ENCODE results near the gene ITFG2. TPM values are rescaled to one million over a fixed set of nuclear protein-coding genes. Genes with fewer than 3 reads are reported as not detected.
"Not testable (repeated sequence)": the region's sequence is repeated elsewhere in the genome, so short reads cannot be mapped to it uniquely, and the experiment has no call there.

The ITFG2 gene
- total and polyA plus RNA-seq, 5 donors, result 14.3 to 20.6 (median 17.2) TPM

DNA sequence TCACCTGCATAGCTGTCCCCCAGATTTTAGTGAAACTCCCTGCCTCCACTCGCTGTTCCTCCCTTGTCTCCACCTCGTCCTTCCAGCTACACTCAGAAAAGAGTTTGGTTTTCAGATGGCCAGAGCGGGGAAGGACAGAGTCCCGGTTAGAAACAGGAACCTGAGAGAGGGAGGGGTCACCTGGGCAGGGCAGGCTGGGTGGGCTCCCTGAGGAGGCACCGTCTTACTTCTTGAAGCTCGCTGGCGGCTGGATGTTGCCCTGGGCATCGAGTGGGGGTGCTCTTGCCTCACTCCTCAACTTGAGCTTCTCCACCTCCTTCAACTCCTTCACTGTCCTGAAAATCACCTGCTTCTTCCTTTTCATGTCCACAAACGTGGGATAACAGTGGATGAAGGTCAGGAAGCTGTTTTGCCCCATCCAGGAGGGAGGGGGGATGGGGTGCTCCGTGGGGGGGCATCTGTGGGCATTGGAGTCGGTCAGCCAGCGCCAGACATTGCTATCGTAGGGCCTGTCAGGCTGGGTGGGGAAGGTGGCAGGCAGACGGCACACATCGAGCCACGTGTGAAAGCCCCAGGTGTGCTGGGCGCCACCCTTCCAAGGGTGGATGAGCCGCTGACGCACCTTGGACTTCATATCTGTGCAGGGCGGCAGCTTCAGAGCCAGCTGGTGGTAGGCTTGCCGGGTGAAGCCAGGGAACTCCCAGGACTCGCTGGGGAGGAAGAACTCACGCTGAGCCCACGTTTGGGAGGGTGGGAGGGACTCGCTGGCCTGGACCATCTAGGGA lies 42.4 kb downstream of the ITFG2 start:
- no peak overlapping the region for H3K4me3 ChIP-seq (ENCODE audit: low read length)
- no peak overlapping the region for H3K27ac ChIP-seq (ENCODE audit: low read length)
- no peaks in the 10 kb centered on the region for H3K27me3 ChIP-seq (ENCODE audit: control insufficient read depth, insufficient read depth)
- H3K9me3 ChIP-seq (ENCODE audit: control insufficient read depth, low read length), result no peaks in the 10 kb centered on the region
- ATAC-seq (peak in 1 of 2 donors; percentile 10), DNase-seq (no peak)
- 91% methylated on average over 25 of the region's 25 CpGs for WGBS
- intact Hi-C loops (cut with DNase I), result loop anchor here in 3 of 4 donors (10.0 kb wide), 1 partner anchor 180 kb away; no protein-coding TSS in a partner anchor
- H3K4me1 ChIP-seq (ENCODE audit: control insufficient read depth, insufficient read depth, low read length), result no peaks in the 10 kb centered on the region

DNA sequence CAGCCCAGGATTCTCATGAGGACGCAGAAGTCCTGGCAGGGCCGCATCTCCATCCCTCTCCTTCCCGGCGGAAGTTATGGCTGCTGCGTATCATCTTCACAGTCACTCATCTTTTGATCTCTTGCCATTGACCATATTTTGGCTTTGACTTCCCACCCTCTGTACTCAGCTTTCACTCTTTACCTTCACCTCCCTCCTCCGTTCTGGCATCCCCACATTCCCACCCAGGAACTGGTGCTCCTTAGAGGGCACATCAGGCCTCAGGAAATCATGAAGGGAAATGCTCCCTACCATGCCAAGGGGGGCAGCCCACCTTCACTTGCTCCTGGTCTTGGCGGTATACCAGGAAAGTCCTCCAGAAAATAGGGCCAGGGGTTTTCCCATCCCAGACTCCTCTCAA lies 43.1 kb downstream of the ITFG2 start:
- intact Hi-C loops (cut with DNase I), result loop anchor here in 3 of 4 donors (10.0 kb wide), 1 partner anchor 179 kb away; no protein-coding TSS in a partner anchor
- H3K4me1 ChIP-seq (ENCODE audit: control insufficient read depth, insufficient read depth, low read length), result no peaks in the 10 kb centered on the region
- no peak overlapping the region for H3K4me3 ChIP-seq (ENCODE audit: low read length)
- H3K27ac ChIP-seq (ENCODE audit: low read length), result no peak overlapping the region
- ATAC-seq (no peak), DNase-seq (no peak)
- H3K27me3 ChIP-seq (ENCODE audit: control insufficient read depth, insufficient read depth), result no peaks in the 10 kb centered on the region
- H3K9me3 ChIP-seq (ENCODE audit: control insufficient read depth, low read length), result no peaks in the 10 kb centered on the region
- WGBS, result 91% methylated on average over 7 of the region's 7 CpGs

DNA sequence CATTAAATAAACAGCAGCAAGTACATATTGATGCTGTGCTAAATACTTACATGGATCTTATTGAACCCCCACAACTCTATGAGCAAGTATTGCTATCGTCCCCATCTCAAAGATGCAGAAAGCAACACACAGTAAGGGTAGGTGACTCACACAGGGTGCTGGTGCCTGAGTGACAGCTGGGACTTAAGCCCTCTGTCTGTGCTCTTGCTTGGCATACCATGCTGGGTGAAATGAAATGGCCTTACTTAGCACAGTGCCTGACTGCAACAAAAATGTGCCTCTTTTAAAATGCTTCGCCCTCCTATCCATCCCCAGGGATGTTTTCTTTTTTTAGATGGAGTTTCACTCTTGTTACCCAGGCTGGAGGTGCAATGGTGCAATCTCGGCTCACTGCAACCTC lies 43.6 kb downstream of the ITFG2 start:
- Histone ChIP-seq H3K27me3 (ENCODE audit: control insufficient read depth, insufficient read depth) (no peaks in the 10 kb centered on the region), H3K27ac (ENCODE audit: low read length) (no peak overlapping the region), H3K4me1 (ENCODE audit: control insufficient read depth, insufficient read depth, low read length) (no peaks in the 10 kb centered on the region), H3K9me3 (ENCODE audit: control insufficient read depth, low read length) (no peaks in the 10 kb centered on the region), H3K4me3 (ENCODE audit: low read length) (no peak overlapping the region)
- no peak for ATAC-seq
- no peak for DNase-seq
- 87% methylated on average over 3 of the region's 3 CpGs for WGBS
- intact Hi-C loops (cut with DNase I), result loop anchor here in 3 of 4 donors (10.0 kb wide), 1 partner anchor 179 kb away; no protein-coding TSS in a partner anchor

DNA sequence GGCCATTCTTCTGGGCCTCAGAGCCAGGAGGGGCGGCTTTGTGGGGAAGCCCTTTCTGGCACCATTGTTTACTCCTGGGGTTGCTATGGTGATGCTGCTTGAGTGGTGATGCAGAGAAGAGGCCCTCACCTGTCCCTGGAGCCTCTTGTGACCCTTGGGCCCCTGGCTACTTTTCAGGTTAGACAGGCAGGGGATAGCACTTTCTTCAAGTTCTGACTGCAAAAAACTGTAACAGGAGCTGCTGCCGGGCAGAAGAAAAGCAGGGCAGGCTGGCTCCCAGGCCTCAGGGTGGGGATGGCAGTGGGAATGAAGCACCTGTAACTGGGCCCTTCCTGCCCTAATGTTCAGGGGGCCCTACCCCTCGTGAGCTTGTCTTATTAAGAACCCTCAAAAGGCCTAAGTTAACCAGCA lies 44.6 kb downstream of the ITFG2 start, which contains the start of gene TEX52:
TEX52 (minus strand) TSS at position 19 of the 411 bp plus-strand sequence; CDS start at position 6, 13 bp downstream.
- WGBS, result 87% methylated on average over 3 of the region's 3 CpGs
- H3K27me3 ChIP-seq (ENCODE audit: control insufficient read depth, insufficient read depth), result no peaks in the 10 kb centered on the region
- no peak within 1 kb of the TSS for H3K27ac ChIP-seq (ENCODE audit: low read length)
- ATAC-seq, result no peak
- no peak for DNase-seq
- no peaks in the 10 kb centered on the region for H3K9me3 ChIP-seq (ENCODE audit: control insufficient read depth, low read length)
- no peak within 1 kb of the TSS for H3K4me3 ChIP-seq (ENCODE audit: low read length)
- intact Hi-C loops (cut with DNase I), result loop anchor here in 3 of 4 donors (10.0 kb wide), 1 partner anchor 178 kb away; no protein-coding TSS in a partner anchor
- H3K4me1 ChIP-seq (ENCODE audit: control insufficient read depth, insufficient read depth, low read length), result no peaks in the 10 kb centered on the region

DNA sequence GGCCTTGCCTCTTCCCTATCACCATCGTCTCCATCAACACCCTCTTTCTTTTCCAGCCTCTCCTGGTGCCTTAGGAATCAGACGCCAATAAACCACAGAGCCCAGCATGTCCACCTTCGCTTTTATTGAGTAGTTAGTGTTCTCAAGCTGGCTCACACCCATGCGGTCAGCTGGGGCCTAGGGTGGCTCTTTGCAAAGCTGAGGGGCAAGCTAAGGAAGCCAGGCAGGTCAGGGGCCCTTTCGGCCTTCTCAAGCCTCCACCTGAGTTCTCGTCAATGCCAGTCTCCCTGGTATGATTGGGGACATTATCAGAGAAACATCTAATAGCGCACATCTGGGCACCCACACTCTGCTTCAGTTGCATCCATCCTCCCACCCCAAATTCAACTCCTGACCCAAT lies 45.1 kb downstream of the ITFG2 start:
- WGBS, result 95% methylated on average over 7 of the region's 7 CpGs
- intact Hi-C loops (cut with DNase I), result loop anchor here in 3 of 4 donors (10.0 kb wide), 1 partner anchor 177 kb away; no protein-coding TSS in a partner anchor

DNA sequence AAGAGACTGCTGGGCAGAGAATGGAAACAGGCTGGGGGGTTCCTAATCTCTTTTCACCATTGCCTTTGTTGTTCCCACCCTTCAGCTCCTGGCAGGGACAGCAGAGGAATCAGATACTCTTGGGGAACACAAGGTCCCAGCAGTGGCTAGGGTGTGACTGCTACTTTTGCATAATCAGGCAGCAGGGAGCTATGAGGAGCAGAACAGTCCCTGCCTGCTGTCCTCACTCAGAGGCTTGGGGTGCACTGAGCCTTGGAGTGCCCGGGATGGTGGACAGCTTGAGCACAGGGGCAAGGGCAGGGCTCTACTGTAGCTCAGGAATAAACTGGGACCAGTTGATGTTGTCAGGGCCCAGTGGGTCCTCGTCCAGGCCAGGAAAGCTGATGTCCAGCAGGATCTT lies 45.9 kb downstream of the ITFG2 start:
- Histone ChIP-seq H3K9me3 (ENCODE audit: control insufficient read depth, low read length) (no peaks in the 10 kb centered on the region), H3K4me1 (ENCODE audit: control insufficient read depth, insufficient read depth, low read length) (no peaks in the 10 kb centered on the region), H3K4me3 (ENCODE audit: low read length) (no peak overlapping the region), H3K27ac (ENCODE audit: low read length) (peak overlapping the region; percentile 3), H3K27me3 (ENCODE audit: control insufficient read depth, insufficient read depth) (no peaks in the 10 kb centered on the region)
- ATAC-seq (peak; percentile 23 to 65), DNase-seq (peak in 1 of 3 donors; percentile 51)
- intact Hi-C loops (cut with DNase I), result loop anchor here in 3 of 4 donors (10.0 kb wide), 1 partner anchor 176 kb away; no protein-coding TSS in a partner anchor
- WGBS, result 73% methylated on average over 2 of the region's 2 CpGs

More for the DNA sequence above, 45.1 kb downstream of the ITFG2 start:
- no peaks in the 10 kb centered on the region for H3K9me3 ChIP-seq (ENCODE audit: control insufficient read depth, low read length)
- H3K4me3 ChIP-seq (ENCODE audit: low read length), result no peak overlapping the region
- no peaks in the 10 kb centered on the region for H3K4me1 ChIP-seq (ENCODE audit: control insufficient read depth, insufficient read depth, low read length)
- no peak for ATAC-seq
- no peak overlapping the region for H3K27ac ChIP-seq (ENCODE audit: low read length)
- H3K27me3 ChIP-seq (ENCODE audit: control insufficient read depth, insufficient read depth), result no peaks in the 10 kb centered on the region
- no peak for DNase-seq

DNA sequence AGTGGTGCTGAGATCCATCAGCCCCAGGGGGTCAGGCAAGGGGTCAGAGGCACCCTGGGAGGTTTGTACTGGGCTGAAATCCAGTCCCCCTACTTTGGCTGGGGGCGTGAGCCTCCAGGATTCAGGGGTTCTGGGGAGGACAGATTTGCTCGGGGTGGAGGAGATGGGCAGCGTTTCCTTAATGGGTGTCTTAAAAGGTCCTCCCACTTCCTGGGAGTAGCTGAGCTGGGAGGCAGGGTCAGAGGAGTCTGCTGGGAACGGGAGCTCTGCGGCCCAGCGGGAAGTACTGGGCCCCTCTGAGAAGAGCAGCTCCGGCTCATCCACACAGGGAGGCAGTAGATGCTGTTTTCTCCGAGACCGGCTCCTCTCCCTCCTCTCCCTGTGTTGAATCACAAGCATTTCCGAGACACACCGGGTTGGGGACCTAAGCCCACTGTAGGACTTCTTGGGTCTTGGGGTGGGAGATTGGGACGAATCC lies 46.5 kb downstream of the ITFG2 start:
- intact Hi-C loops (cut with DNase I), result loop anchor here in 3 of 4 donors (10.0 kb wide), 1 partner anchor 176 kb away; no protein-coding TSS in a partner anchor
- Histone ChIP-seq H3K9me3 (ENCODE audit: control insufficient read depth, low read length) (no peaks in the 10 kb centered on the region), H3K27ac (ENCODE audit: low read length) (no peak overlapping the region), H3K27me3 (ENCODE audit: control insufficient read depth, insufficient read depth) (no peaks in the 10 kb centered on the region), H3K4me1 (ENCODE audit: control insufficient read depth, insufficient read depth, low read length) (no peaks in the 10 kb centered on the region), H3K4me3 (ENCODE audit: low read length) (no peak overlapping the region)
- DNase-seq (peak in 1 of 3 donors; percentile 52), ATAC-seq (peak in 1 of 2 donors; percentile 9)
- 82% methylated on average over 12 of the region's 12 CpGs for WGBS

DNA sequence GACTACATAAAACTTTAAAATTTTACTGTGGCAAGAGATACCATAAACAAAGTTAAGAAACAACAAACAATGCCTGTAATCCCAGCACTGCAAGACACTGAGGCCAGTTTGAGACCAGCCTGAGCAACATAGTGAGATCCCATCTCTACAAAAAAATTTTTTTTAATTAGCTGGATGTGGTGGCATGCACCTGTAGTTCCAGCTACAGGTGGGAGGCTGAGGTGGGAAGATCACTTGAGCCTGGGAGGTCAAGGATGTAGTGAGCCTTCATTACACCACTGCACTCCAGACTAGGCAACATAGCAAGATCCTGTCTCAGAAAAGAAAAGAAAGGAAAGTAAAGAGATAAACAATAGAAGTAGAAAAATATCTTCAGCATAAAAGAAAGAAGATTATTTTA lies 47.7 kb downstream of the ITFG2 start:
- Histone ChIP-seq H3K27ac (ENCODE audit: low read length) (no peak overlapping the region), H3K4me1 (ENCODE audit: control insufficient read depth, insufficient read depth, low read length) (no peaks in the 10 kb centered on the region), H3K27me3 (ENCODE audit: control insufficient read depth, insufficient read depth) (no peaks in the 10 kb centered on the region), H3K4me3 (ENCODE audit: low read length) (no peak overlapping the region), H3K9me3 (ENCODE audit: control insufficient read depth, low read length) (no peaks in the 10 kb centered on the region)
- intact Hi-C loops (cut with DNase I), result no loop called here
- no peak for DNase-seq
- ATAC-seq, result no peak

DNA sequence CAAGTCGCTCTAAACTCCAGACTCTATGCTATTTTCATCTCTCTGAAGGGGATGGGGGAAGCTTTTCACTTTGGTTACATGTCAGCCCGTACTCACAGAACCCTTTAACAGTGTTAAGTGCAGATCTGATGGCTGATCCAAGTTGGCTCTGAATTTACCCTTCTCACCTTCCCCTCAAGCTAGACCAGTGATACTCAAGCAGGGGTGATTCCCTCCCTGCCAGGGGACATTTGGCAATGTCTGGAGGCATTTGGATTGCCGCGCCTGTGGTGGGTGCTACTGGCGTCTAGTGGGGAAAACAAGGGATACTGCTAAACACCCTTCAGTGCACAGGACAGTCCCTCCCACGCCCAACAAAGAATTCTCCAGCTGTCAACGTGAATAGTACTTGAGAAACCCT lies 50.4 kb downstream of the ITFG2 start:
- ATAC-seq, result peak; percentile 73 to 84
- 73% methylated on average over 7 of the region's 7 CpGs for WGBS

DNA sequence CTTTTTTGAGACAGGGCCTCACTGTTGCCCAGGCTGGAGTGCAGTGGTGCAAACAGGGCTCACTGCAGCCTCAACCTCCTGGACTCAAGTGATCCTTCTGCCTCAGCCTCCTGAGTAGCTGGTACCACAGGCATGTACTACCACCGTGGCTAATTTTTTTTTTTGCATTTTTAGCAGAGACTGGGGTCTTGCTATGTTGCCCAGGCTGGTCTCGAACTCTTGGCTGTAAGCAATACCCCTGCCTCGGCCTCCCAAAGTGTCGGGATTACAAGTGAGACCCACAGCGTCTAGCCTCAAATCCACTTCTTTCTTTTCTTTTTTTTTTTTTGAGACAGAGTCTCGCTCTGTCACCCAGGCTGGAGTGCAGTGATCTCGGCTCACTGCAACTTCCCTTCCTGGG lies 50.9 kb downstream of the ITFG2 start:
- H3K4me3 ChIP-seq (ENCODE audit: low read length); H3K9me3 ChIP-seq (ENCODE audit: control insufficient read depth, low read length); H3K4me1 ChIP-seq (ENCODE audit: control insufficient read depth, insufficient read depth, low read length); ATAC-seq; H3K27me3 ChIP-seq (ENCODE audit: control insufficient read depth, insufficient read depth); intact Hi-C loops (cut with DNase I); H3K27ac ChIP-seq (ENCODE audit: low read length); DNase-seq: not testable (repeated sequence)
- 94% methylated on average over 7 of the region's 7 CpGs for WGBS

More for the DNA sequence above, 50.4 kb downstream of the ITFG2 start:
- H3K27me3 ChIP-seq (ENCODE audit: control insufficient read depth, insufficient read depth), result no peaks in the 10 kb centered on the region
- intact Hi-C loops (cut with DNase I), result no loop called here
- H3K27ac ChIP-seq (ENCODE audit: low read length), result no peak overlapping the region
- peak in 1 of 3 donors; percentile 60 for DNase-seq
- H3K4me3 ChIP-seq (ENCODE audit: low read length), result no peak overlapping the region
- H3K9me3 ChIP-seq (ENCODE audit: control insufficient read depth, low read length), result no peaks in the 10 kb centered on the region
- no peaks in the 10 kb centered on the region for H3K4me1 ChIP-seq (ENCODE audit: control insufficient read depth, insufficient read depth, low read length)

DNA sequence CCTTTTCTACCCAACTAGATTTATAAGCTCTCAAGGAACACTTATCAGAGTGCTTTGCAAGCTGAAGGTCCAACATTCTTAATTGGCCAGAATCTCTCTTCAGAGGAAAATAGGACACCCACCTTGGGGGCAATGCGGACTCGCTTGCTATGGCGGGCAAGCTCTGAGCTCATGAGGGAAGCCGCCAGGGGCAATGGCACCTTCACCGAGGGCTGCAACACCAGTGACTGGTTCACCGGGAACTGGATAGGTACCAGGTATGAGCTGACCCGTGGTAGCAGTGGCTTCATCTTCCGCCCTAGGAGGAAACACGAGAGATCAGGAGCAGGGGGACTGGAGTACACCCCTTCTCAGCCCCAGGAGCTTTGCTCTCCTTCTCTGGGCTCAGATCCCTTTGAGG lies 51.7 kb downstream of the ITFG2 start:
- H3K27me3 ChIP-seq (ENCODE audit: control insufficient read depth, insufficient read depth), result no peaks in the 10 kb centered on the region
- no peaks in the 10 kb centered on the region for H3K9me3 ChIP-seq (ENCODE audit: control insufficient read depth, low read length)
- H3K27ac ChIP-seq (ENCODE audit: low read length), result no peak overlapping the region
- DNase-seq (no peak), ATAC-seq (no peak)
- intact Hi-C loops (cut with DNase I), result no loop called here
- H3K4me3 ChIP-seq (ENCODE audit: low read length), result no peak overlapping the region
- WGBS, result 98% methylated on average over 9 of the region's 9 CpGs
- H3K4me1 ChIP-seq (ENCODE audit: control insufficient read depth, insufficient read depth, low read length), result no peaks in the 10 kb centered on the region
